Articular chondrocyte of knee joint (primary cell): ENCODE results near the gene PNMA3. TPM values are rescaled to one million over a fixed set of nuclear protein-coding genes. Genes with fewer than 3 reads are reported as not detected.

Experiments used
- small RNA-seq: library from RNA; depleted of rRNA; stranded (forward); fragments of <200 nt; gene quantifications from one replicate; pipeline ENCODE3, GENCODE V24; 2012
- total RNA-seq: library from RNA; depleted of rRNA; stranded (reverse); fragments of >200 nt; gene quantifications from 2 replicates; pipeline ENCODE4 v1.2.3, GENCODE V29; 2012

Gene PNMA3, protein sequence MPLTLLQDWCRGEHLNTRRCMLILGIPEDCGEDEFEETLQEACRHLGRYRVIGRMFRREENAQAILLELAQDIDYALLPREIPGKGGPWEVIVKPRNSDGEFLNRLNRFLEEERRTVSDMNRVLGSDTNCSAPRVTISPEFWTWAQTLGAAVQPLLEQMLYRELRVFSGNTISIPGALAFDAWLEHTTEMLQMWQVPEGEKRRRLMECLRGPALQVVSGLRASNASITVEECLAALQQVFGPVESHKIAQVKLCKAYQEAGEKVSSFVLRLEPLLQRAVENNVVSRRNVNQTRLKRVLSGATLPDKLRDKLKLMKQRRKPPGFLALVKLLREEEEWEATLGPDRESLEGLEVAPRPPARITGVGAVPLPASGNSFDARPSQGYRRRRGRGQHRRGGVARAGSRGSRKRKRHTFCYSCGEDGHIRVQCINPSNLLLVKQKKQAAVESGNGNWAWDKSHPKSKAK
- 0.11 TPM in 1 of 2 replicates, not detected in the other for total RNA-seq

DNA sequence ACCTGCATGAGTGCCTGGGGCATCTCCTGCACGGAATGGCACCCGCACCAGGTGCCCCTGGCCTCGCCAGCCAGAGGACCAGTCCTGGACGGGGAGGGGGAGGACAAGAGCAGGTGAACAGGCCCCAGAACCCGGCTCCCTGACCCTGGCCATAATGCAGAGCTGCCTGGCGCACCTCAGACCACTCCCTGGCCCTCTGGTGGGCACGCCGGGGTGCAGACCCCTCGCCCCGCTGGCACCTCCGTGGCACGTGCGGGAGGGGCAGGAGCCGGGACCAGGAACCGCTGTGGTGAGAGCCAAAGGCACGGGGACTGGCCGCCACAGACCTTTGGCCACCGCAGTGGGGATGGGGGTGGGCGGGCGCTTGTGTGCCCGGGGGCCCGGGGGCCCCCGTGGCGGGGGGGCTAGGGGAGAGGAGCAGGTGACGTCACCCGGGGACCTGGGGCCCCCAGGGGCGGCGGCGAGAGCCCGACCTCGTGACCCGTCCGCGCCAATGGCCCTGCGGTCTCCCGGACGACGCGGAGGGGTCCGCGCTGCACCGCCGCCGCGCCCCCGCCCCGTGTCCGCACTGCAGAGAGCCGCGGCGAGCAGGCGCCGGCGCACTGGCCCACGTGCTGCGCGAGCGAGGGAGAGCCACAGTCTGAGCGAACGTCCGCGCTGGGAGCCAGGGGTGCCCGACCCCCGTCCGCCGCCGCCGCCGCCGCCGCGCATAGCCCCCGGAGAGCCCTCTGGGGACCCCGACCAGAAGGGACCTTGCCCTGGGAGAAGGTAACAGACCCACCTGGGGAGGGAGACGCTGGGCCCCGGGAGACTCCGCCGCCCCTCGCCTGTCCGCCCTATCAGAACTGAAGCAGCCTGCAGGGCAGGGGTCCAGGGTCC lies at the start of gene PNMA3:
TSS of gene PNMA3 (plus strand) at position 600 of the 879 bp plus-strand sequence. CDS start 586 bp downstream, outside the sequence.

DNA sequence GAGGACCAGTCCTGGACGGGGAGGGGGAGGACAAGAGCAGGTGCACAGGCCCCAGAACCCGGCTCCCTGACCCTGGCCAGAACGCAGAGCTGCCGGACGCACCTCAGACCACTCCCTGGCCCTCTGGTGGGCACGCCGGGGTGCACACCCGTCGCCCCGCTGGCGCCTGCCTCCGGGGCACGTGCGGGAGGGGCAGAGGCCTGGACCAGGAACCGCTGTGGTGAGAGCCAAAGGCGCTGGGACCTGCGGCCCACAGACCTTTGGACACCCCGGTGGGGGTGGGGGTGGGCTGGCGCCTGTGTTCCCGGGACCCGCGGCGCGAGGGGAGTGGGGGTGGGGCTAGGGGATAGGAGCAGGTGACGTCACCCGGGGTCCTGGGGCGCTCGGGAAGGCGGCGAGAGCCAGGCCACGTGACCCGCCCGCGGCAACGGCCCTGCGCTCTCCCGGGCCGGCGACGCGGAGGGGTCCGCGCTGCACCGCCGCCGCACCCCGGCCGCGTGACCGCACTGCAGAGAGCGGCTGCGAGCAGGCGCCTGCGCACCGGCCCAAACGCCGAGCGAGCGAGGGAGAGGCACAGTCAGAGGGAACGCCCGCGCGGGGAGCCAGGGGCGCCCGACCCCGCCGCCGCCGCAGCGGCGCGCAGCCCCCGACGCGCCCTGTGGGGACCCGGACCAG lies 15.8 kb downstream of the PNMA3 start, which contains the start of gene PNMA6A:
TSS of gene PNMA6A (plus strand) at position 546 of the 675 bp plus-strand sequence. CDS start 609 bp downstream, outside the sequence.

Small RNA genes lying within 50 kb of the gene (small RNA-seq; reads per million reads assigned to genes)
- gene AC243428.1, result not detected

Other genes with a start within 250 kb of the PNMA3 start
- 50.3 and 67.7 TPM in 2 replicates for gene CETN2, start 225.7 kb upstream of the PNMA3 start, total RNA-seq
- 15.0 and 15.8 TPM in 2 replicates for gene NSDHL, start 225.4 kb upstream of the PNMA3 start, total RNA-seq
- 3.4 and 5.0 TPM in 2 replicates for gene ZNF185, start 158.4 kb upstream of the PNMA3 start, total RNA-seq
- gene PNMA5, start 62.4 kb upstream of the PNMA3 start, total RNA-seq, result not detected in 2 replicates
- gene PNMA6A, start 16.0 kb downstream of the PNMA3 start, total RNA-seq, result 0.54 and 0.65 TPM in 2 replicates
- not detected in 2 replicates for gene MAGEA1, start 122.8 kb downstream of the PNMA3 start, total RNA-seq